SKM-1 treated with dmso at 0.1 percent for 144 hours (cell line): Measurements from ENCODE around the gene SHISA9.

ENCODE experiments used
- DNase-seq: peaks from one replicate; lab custom pipeline; 2025; ENCODE audit not compliant: unreplicated experiment; lab: John Stamatoyannopoulos, UW

The SHISA9 gene

GRCh38 chr16:13155780-13156179, 254.4 kb downstream of the SHISA9 start:
- no peak for DNase-seq

GRCh38 chr16:13157082-13157481, 255.7 kb downstream of the SHISA9 start:
- DNase-seq, result no peak

DNA sequence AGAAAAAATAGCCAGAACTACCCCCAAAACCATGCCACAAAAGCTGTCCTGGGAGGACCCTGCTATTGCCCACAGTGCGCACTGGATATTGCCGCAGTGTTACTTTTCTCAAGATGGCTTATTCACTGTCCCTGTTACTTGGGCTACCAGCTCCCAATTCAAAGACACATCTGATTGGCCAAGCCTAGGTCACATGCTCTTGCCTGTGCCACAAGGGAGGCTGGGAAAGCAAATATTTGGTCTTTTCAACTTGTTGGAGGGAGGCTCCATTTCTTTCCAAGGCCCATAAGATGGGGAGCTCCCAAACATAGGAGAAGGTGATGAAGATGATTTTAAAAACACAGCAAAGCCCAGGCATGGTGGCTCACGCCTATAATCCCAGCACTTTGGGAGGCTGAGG, 257.0 kb downstream of the SHISA9 start:
- no peak for DNase-seq

DNA sequence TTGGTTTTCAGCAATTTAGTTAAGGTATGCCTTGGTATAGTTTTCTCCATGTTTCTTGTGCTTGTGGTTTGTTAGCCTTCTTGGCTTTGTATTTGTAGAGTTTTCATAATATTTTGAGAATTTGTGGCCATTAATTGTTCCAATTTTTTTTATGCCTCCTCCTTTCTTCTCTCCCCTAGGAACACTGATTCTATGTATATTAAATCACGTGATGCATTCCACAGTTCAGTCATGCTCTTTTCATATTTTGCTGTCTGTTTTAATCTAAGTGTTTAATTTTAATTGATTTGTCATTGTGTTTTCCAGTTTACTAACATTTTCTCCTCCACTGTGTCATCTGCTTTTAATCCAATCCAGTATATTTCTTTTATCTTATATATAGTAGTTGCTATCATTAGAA, 263.6 kb downstream of the SHISA9 start:
- no peak for DNase-seq

DNA sequence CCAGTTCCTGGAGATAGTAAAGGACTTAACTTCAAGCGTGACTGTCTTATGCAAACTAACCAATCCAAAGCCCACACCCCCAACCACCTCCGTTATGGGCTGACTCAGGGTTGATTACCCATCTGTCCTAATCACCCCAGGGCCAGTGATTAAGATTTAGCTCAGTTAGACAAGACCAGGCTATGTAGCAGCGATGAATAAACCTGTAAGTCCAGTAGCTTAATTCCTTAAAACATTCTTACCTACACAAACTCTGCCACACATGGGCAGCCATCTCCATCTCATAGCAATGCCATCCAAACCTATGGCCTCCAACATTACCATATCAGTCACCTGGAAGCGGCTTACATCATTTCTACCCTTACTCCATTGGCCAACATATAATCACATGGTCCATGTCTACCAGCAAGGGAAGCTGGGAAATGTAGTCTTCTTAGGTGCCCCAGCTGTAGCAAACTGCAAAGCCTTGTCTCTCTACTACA, 266.7 kb downstream of the SHISA9 start:
- DNase-seq, result no peak

DNA sequence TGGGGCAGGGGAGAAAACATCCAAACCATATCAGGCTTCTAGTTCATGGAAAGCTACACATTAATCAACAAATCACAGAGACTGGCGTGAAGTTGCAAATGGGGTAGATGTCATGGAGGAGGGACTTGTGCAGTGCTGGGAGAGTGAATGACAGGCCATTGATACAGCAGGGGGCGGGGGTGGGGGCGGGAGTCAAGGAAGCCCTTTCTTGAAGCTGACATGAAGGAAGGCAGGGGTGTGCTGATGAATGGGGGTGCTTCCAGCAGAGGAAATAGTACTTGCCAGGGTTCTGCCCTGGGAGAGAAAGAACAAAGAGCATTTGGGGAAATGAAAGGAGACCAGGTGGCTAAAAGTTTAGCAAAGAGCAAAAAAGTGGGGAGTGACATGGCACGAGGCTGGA, 269.9 kb downstream of the SHISA9 start:
- no peak for DNase-seq

- no peak for DNase-seq
These were observed 275.3 kb downstream of the SHISA9 start for GRCh38 chr16:13176711-13177110.

DNA sequence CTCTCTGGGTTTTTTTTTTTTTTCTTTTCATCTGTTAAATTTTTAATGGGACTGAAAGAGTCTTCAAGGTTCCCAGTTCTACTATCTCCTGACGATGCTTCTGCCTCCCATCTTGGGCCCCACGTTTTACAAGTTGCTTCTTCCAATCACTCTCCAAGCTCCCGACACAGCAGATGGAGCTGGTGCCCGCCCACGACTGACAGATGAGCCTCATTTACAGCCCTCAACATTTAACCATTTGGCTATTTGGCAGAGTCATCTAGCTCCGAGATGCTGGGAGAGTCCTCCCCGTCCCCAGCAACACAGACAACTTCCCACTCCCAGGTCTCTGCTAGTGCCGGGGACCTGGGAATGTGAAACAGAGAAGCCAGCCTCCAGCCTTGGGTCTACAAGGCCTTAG, 276.9 kb downstream of the SHISA9 start:
- DNase-seq, result no peak

DNA sequence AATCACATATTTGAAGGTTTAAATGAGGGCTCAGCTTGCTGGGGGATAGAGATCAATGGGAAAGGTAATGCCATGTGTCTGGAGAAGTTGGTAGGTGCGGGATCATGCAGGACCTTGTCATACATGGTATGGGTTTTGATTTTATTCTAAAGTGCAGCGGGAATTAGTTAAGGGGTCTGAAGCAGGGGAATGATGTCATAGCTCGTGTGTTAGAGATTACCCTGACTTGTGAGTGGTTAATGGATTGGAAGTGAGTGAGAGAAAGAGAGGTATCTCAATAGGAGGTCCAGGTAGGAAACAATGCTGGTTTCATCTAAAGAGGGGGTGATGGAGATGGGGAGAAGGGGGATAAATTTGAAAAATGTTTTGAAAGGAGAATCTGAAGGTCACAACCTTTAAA, 280.0 kb downstream of the SHISA9 start:
- no peak for DNase-seq

- no peak for DNase-seq
These were observed 285.4 kb downstream of the SHISA9 start for GRCh38 chr16:13186813-13187212.

DNA sequence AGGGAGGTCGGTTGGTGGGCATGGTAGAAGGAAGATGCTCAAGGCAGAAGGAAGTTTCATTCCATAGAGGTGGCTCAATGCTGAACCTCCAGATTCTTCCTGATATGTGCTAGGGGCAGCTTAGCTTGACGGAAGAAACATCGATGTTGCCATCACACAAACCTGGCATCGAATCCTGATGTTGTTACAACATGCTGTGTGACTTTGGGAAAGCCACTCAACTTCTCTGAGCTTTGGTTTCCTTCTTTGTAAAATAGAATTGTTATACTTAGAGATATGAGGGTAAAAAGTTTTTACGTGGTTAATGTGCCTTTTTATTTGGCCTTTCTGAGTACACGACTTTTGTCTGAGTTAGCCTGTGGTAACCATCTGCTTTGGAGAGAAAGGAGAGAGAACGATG, 287.9 kb downstream of the SHISA9 start:
- no peak for DNase-seq

DNA sequence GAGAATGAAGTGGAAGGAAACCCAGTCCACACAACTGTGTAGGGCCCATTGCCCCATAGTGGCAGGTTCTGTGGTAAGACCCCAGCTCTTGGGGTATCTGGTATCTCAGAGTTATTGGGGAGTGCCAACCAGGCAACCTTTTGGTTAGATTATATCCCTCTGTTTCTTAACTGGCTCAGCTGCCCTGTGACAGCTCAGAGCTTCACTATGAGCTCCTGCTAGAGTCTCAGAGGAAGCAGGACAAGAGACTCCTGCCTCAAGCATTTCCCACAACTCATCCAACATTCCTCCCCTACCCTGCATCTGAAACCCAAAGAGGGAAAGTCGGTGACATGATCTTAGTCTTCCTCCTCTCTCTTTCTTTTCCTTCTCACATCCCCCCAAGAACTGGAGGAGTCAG, 292.3 kb downstream of the SHISA9 start:
- no peak for DNase-seq

- no peak for DNase-seq
These were observed 293.4 kb downstream of the SHISA9 start for GRCh38 chr16:13194766-13195165.

DNA sequence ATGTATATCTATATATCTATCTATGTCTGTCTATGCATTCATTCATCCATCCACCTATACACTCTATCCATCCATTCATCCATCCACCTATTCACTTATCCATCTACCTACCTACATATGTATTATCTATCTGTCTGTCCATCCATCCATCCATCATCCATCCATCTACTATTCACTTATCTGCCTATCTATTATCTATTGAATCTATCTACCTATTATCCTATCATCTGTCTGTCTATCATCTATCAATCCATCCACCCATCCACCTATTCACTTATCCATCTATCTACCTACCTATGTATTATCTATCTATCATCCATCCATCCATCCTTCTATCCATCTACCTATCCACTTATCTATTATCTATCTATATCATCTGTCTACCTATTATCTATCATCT, 302.3 kb downstream of the SHISA9 start:
- no peak for DNase-seq

DNA sequence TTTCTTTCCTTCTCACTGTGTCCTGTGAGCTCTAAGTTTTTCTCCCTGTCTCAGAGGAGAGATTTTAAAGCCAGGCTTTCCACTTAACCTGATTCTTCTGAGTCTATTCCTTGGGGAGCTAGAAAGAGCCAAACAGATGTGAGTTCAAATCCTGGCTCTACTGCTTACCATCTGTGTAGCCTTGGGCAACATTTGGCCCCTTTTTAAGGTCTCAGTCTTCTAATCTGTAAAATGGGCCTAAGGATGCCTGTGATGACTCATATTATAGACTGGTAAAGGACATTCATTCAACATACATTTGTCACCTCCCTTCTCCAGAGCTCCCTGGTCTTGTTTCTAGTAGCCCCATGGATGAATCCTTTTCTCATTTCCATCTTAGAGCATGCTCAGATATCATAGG, 304.0 kb downstream of the SHISA9 start:
- no peak for DNase-seq

GRCh38 chr16:13206606-13207005, 305.2 kb downstream of the SHISA9 start:
- no peak for DNase-seq

DNA sequence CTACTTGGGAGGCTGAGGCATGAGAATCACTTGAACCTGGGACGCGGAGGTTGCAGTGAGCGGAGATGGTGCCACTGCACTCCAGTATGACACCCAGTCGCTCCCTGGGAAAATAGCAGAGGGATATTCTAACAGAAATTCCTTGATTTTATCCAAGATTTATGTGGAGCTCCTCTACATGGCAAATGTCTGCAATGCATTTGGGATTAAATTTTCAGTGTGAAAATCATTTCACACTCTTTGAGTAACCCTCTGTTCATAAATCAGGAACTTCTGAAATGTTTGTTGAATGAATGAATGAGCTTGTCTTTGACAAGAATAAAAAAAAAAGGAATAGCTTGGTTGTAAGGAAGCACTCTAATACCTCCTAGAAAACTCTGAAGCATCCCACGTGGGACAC, 305.8 kb downstream of the SHISA9 start:
- no peak for DNase-seq

DNA sequence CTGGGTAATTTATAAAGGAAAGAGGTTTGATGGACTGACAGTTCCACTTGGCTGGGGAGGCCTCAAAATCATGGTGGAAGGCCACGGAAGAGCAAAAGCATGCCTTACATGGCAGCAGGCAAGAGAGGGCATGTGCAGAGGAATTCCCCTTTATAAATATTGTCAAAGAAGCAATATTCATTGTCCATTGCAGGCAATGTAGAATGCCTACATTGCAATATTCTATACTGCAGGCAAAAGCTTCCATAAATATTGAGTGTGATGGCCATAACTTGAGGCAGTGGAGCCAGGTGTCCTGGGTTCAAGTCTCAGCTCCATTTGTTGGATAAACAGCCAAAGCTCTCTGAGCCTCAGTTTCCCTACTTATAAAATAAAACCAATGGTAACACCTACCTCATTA, 322.3 kb downstream of the SHISA9 start:
- no peak for DNase-seq

DNA sequence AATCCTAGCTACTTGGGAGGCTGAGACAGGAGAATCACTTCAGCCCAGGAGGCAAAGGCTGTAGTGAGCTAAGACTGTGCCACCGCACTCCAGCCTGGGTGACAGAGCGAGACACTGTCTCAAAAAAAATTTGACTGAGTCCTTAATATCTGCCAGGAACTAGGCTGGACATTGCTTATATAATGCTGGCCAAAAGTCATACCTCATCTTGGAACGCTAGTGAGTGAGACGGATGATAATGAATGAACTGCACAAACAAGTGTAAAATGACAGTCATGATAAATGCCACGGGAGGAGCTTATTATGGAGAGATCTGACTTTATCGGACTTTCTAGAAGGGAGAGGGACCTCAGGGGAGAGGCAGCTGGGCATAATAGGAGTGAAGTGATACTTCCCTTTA, 327.6 kb downstream of the SHISA9 start:
- DNase-seq, result no peak

DNA sequence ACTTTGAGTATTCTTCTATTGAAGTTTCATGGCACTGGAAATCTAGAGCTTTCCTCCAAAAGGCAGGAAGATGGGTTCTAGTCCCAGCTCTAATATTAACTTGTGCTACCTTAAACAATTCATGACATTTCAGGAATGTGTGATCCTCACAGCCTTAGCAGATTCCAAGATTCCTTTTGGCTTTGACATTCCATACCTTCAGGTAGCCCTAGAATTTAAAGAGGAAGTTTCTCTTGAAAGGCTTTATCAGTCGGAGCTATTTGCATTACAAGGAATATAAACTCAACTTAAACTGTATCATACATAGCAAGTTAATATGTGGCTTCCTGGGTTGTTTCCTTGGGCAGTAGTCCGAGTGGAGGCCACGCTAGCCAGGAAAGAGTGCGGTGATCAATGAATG, 330.0 kb downstream of the SHISA9 start:
- DNase-seq, result no peak

DNA sequence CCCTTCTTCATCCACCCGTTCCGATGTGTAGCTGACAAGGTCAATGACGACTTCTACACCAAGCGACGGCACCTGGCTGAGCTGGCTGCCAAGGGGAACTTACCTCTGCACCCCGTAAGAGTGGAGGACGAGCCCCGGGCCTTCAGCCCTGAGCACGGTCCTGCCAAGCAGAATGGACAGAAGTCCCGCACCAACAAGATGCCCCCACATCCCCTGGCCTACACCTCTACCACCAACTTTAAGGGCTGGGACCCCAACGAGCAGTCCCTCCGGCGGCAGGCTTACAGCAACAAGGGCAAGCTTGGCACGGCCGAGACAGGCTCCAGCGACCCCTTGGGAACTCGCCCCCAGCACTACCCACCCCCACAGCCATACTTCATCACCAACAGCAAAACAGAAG, 333.6 kb downstream of the SHISA9 start:
- no peak for DNase-seq

DNA sequence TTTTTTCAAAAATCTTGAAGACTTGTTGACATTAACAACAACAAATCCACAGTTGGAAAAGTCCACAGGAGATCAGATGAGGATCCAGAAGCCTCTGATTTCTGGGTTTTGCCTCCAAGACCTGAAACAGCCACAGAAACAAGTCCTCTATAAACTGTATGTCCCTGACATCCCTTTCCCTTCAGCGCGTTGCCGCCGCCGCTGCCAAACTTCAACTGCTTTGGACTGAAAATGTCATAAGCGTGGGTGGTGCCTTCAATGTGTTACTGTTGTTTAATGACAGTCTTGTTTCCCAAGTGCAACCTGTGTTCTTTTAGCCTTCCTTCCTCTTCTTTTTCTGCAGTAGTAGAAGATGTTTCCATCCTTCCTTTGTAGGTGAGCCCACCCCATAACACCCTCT, 334.9 kb downstream of the SHISA9 start:
- DNase-seq, result no peak

DNA sequence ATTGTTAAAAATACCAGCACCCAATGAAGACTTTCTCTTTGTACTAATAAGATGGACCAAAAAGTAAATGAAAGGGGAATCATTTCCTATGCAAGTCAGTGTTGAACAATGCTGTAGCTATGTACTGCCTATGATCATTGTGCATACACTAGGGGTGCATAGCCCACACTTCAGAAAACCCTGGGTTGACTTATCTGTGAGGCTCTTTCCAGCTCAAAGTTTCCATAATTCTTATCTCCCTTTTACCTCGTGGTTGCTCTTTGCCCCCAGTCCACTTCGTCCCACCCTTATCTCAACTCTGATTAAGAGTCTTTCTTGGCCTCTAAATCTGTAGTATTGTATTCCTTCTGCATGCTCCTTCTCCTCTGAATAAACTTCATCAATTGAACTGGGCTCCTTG, 336.8 kb downstream of the SHISA9 start:
- DNase-seq, result no peak

DNA sequence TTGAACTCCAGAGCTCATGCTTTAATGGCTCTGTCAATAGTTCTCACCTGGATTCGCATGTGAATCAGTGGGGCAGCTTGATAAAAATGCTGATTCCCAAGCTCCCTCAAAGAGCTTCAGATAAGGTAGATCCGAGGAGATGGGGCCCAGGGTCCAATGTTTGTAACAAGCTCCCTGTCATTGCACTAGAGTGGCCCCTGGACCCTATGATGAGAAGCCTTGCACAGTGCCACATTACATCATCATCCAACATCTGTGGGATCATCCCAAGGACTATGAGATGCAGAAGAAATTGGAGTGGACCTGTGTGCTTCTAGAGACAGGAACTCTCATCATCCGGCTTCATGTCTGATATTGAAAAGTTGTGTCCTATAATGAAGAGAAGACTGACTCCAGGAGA, 340.8 kb downstream of the SHISA9 start:
- no peak for DNase-seq
